IPS DF 6.9 (cell line): ENCODE results near the gene EMC9.

Source experiments
- DNase-seq: peaks from one replicate; pipeline ENCODE4 v3.0.0-alpha.2; 2013; ENCODE audit warnings: low read depth, low spot score
- H3K27ac ChIP-seq: one replicate; pipeline ENCODE4 v1.5.1; 2013; ENCODE audit warnings: low read length, control low read depth
- H3K27me3 ChIP-seq: 2 replicates; pipeline ENCODE4 v1.6.1; 2013; ENCODE audit warnings: mild to moderate bottlenecking, low read length; ENCODE audit not compliant: control insufficient read depth, insufficient read depth
- H3K36me3 ChIP-seq: 2 replicates; pipeline ENCODE4 v1.6.1; 2013; ENCODE audit warnings: low read length; ENCODE audit not compliant: control insufficient read depth, insufficient read depth
- H3K4me1 ChIP-seq: 2 replicates; pipeline ENCODE4 v1.6.1; 2013; ENCODE audit warnings: low read length; ENCODE audit not compliant: control insufficient read depth, insufficient read depth
- H3K4me3 ChIP-seq: 2 replicates; pipeline ENCODE4 v1.5.1; 2013; ENCODE audit warnings: mild to moderate bottlenecking, low read length
- H3K9me3 ChIP-seq: 2 replicates; pipeline ENCODE4 v1.6.1; 2013; ENCODE audit warnings: low read length, inconsistent platforms; ENCODE audit not compliant: control insufficient read depth, insufficient read depth
- WGBS: extraction: QIAGEN DNeasy Blood & Tissue Kit; methylation state at CpG from one replicate; pipeline ENCODE4 v1.1.7; 2013; ENCODE audit warnings: mixed read lengths, missing lambda C conversion rate; ENCODE audit not compliant: insufficient read length, insufficient coverage; 5-methylcytosine and 5-hydroxymethylcytosine counted together

Gene EMC9

GRCh38 chr14:24138396-24139271, 2.8 kb downstream of the EMC9 start:
- H3K27ac ChIP-seq: no peak overlapping the region
- no peak for DNase-seq
- peaks cover 5% of the 10 kb centered on the region for H3K4me1 ChIP-seq
- no peak overlapping the region for H3K4me3 ChIP-seq
- no peaks in the 10 kb centered on the region for H3K27me3 ChIP-seq
- no peaks in the 10 kb centered on the region for H3K9me3 ChIP-seq
- peaks cover 3% of the 10 kb centered on the region for H3K36me3 ChIP-seq
- no CpG with 5 or more reads among the region's 13 CpGs for WGBS

GRCh38 chr14:24137529-24138395, 3.6 kb downstream of the EMC9 start:
- no CpG with 5 or more reads among the region's 8 CpGs for WGBS
- H3K4me3 ChIP-seq: no peak overlapping the region
- H3K9me3 ChIP-seq: no peaks in the 10 kb centered on the region
- peaks cover 5% of the 10 kb centered on the region for H3K4me1 ChIP-seq
- no peaks in the 10 kb centered on the region for H3K27me3 ChIP-seq
- DNase-seq: no peak
- no peak overlapping the region for H3K27ac ChIP-seq
- peaks cover 3% of the 10 kb centered on the region for H3K36me3 ChIP-seq

GRCh38 chr14:24136684-24137528, 4.5 kb downstream of the EMC9 start:
- no peaks in the 10 kb centered on the region for H3K9me3 ChIP-seq
- H3K4me1 ChIP-seq: peaks cover 5% of the 10 kb centered on the region
- H3K4me3 ChIP-seq: peak overlapping the region; percentile 89; the same call in 1 of the 2 replicates
- no peaks in the 10 kb centered on the region for H3K27me3 ChIP-seq
- H3K27ac ChIP-seq: no peak overlapping the region
- no CpG with 5 or more reads among the region's 13 CpGs for WGBS
- DNase-seq: no peak
- H3K36me3 ChIP-seq: peaks cover 3% of the 10 kb centered on the region

GRCh38 chr14:24135834-24136683, 5.3 kb downstream of the EMC9 start, which contains the start of gene PSME1:
PSME1 (plus strand) TSS chr14:24136194; CDS start chr14:24136263, 69 bp downstream.
- Histone ChIP-seq H3K9me3 (no peaks in the 10 kb centered on the region), H3K27me3 (no peaks in the 10 kb centered on the region), H3K4me1 (peaks cover 5% of the 10 kb centered on the region), H3K36me3 (peaks cover 3% of the 10 kb centered on the region), H3K4me3 (peak within 1 kb of the TSS; percentile 89), H3K27ac (no peak within 1 kb of the TSS)
- no peak for DNase-seq
- WGBS: no CpG with 5 or more reads among the region's 75 CpGs

- Histone ChIP-seq H3K4me3 (peak overlapping the region; percentile 89; the same call in 1 of the 2 replicates), H3K36me3 (peaks cover 3% of the 10 kb centered on the region), H3K9me3 (no peaks in the 10 kb centered on the region), H3K4me1 (peaks cover 5% of the 10 kb centered on the region), H3K27ac (no peak overlapping the region), H3K27me3 (no peaks in the 10 kb centered on the region)
- no CpG with 5 or more reads among the region's 9 CpGs for WGBS
- DNase-seq: no peak
Measured at GRCh38 chr14:24135584-24135833, 5.9 kb downstream of the EMC9 start.

GRCh38 chr14:24133735-24134134, 7.7 kb downstream of the EMC9 start:
- Histone ChIP-seq H3K4me1 (peaks cover 5% of the 10 kb centered on the region), H3K4me3 (no peak overlapping the region), H3K27ac (no peak overlapping the region), H3K9me3 (no peaks in the 10 kb centered on the region), H3K27me3 (no peaks in the 10 kb centered on the region), H3K36me3 (peaks cover 3% of the 10 kb centered on the region; the same call in 1 of the 2 replicates)
- WGBS: no CpG with 5 or more reads among the region's 1 CpG
- no peak for DNase-seq

- no CpG with 5 or more reads among the region's 2 CpGs for WGBS
Measured at GRCh38 chr14:24132976-24133375, 8.4 kb downstream of the EMC9 start.

GRCh38 chr14:24132061-24132685, 9.2 kb downstream of the EMC9 start:
- H3K4me3 ChIP-seq: no peak overlapping the region
- DNase-seq: no peak
- H3K4me1 ChIP-seq: peaks cover 5% of the 10 kb centered on the region
- H3K27me3 ChIP-seq: no peaks in the 10 kb centered on the region
- no CpG with 5 or more reads among the region's 24 CpGs for WGBS
- H3K9me3 ChIP-seq: no peaks in the 10 kb centered on the region
- no peak overlapping the region for H3K27ac ChIP-seq
- no peaks in the 10 kb centered on the region for H3K36me3 ChIP-seq

More at GRCh38 chr14:24132976-24133375, 8.4 kb downstream of the EMC9 start:
- H3K36me3 ChIP-seq: no peaks in the 10 kb centered on the region
- H3K4me3 ChIP-seq: no peak overlapping the region
- no peaks in the 10 kb centered on the region for H3K9me3 ChIP-seq
- peaks cover 5% of the 10 kb centered on the region for H3K4me1 ChIP-seq
- H3K27ac ChIP-seq: no peak overlapping the region
- DNase-seq: no peak
- H3K27me3 ChIP-seq: no peaks in the 10 kb centered on the region

GRCh38 chr14:24131549-24131966, 9.8 kb downstream of the EMC9 start:
- Histone ChIP-seq H3K27ac (no peak overlapping the region), H3K4me1 (peaks cover 2% of the 10 kb centered on the region), H3K36me3 (no peaks in the 10 kb centered on the region), H3K4me3 (no peak overlapping the region), H3K27me3 (no peaks in the 10 kb centered on the region), H3K9me3 (no peaks in the 10 kb centered on the region)
- no peak for DNase-seq
- WGBS: no CpG with 5 or more reads among the region's 15 CpGs
